Stomach (tissue), 9 donors: Measurements from ENCODE around the gene SLC27A1. TPM values are rescaled to one million over a fixed set of nuclear protein-coding genes. Genes with fewer than 3 reads are reported as not detected.
"Not testable (repeated sequence)": the region's sequence is repeated elsewhere in the genome, so short reads cannot be mapped to it uniquely, and the experiment has no call there.

Source experiments
- DNase-seq, 2 donors: peaks; one replicate each; pipeline versions ENCODE4 v3.0.0 to v3.0.0-alpha.2; 2013 to 2019
- H3K27ac ChIP-seq, 5 donors: fragments of 200-600 bp in 4 of 5; sonication (generic) in 4 of 5; one replicate each; pipeline ENCODE4 v1.5.1; 2013 to 2019; ENCODE audit warnings: mild to moderate bottlenecking in 1 of 5, moderate library complexity in 1 of 5
- H3K27me3 ChIP-seq, 3 donors: fragments of 200-600 bp; sonication (generic); one replicate each; pipeline ENCODE4 v1.5.1; 2017 to 2019; ENCODE audit warnings: mixed run types in 1 of 3
- H3K36me3 ChIP-seq, 4 donors: fragments of 200-600 bp; sonication (generic); 1 replicate in 3 of 4; 2 replicates in 1 of 4; pipeline ENCODE4 v1.5.1; 2016 to 2019
- H3K4me1 ChIP-seq, 4 donors: fragments of 200-600 bp; sonication (generic); one replicate each; pipeline ENCODE4 v1.5.1; 2016 to 2019
- H3K4me3 ChIP-seq, 4 donors: fragments of 200-600 bp; sonication (generic) in 3 of 4; one replicate each; pipeline ENCODE4 v1.5.1; 2016 to 2019; ENCODE audit warnings: mild to moderate bottlenecking in 1 of 4
- H3K9me3 ChIP-seq, 4 donors: fragments of 200-600 bp; sonication (generic); one replicate each; pipeline ENCODE4 v1.5.1; 2016 to 2019
- CTCF ChIP-seq, 7 experiments: fragments of 450-650 bp in 4 of 7; fragments of 200-600 bp in 3 of 7; sonication (generic) in 3 of 7; IDR thresholded peaks; one replicate each; pipeline ENCODE4 v1.5.1; 2016 to 2019; ENCODE audit warnings: antibody characterized with exemption in 7 of 7, control low read depth in 2 of 7, mild to moderate bottlenecking in 1 of 7
- EP300 ChIP-seq: sonication (generic); formaldehyde crosslinking; IDR thresholded peaks from one replicate; pipeline ENCODE4 v1.6.1; 2017; ENCODE audit warnings: antibody characterized with exemption
- POLR2A ChIP-seq, 4 donors: fragments of 450-650 bp; IDR thresholded peaks; one replicate each; pipeline ENCODE4 v1.6.1; 2016; ENCODE audit warnings: antibody characterized with exemption in 4 of 4, control low read depth in 2 of 4, mild to moderate bottlenecking in 1 of 4, moderate library complexity in 1 of 4
- POLR2AphosphoS5 ChIP-seq, 3 donors: sonication (generic); formaldehyde crosslinking; IDR thresholded peaks; one replicate each; pipeline ENCODE4 v1.6.1; 2016; ENCODE audit warnings: antibody characterized with exemption in 3 of 3
- WGBS, 5 donors: extraction: QIAGEN DNeasy Blood & Tissue Kit in 3 of 5; methylation state at CpG; one replicate each; pipeline versions ENCODE4 v1.1.5 to v1.1.7; 2013 to 2018; 5-methylcytosine and 5-hydroxymethylcytosine counted together
- intact Hi-C: fragments of 100-400 bp; cut with DNase I; formaldehyde crosslinking; loops from one replicate; pipeline ENCODE4 v1.15.1; 2023; ENCODE audit warnings: low total_unique reads
- polyA plus RNA-seq, 3 donors: library from polyadenylated mRNA; stranded (reverse); fragments of 200-250 nt; gene quantifications; one replicate each; pipeline ENCODE4 v1.2.3, GENCODE V29; 2013
- total RNA-seq, 5 donors: library from RNA; depleted of rRNA; stranded (reverse); fragments of >200 nt; gene quantifications; one replicate each; pipeline versions ENCODE4 v1.1.0 to v1.2.3, GENCODE V29; 2014 to 2016
- donor health status: healthy with polysubstance abuse.
- donor health status: Bipolar disorder and iron deficiency.
- donor health status: healthy.

Gene SLC27A1
- total and polyA plus RNA-seq, 8 donors = 4.0 to 116 (median 12.1) TPM

- H3K4me1 ChIP-seq = peaks cover 3 to 6% (median 5%) of the 10 kb centered on the region in 4 donors
- no peaks in the 10 kb centered on the region for H3K36me3 ChIP-seq
- intact Hi-C loops = no loop called here
- TF ChIP-seq EP300 (no peak), POLR2A (IDR thresholded peaks at IDR 0.05) (no peak), POLR2AphosphoS5 (IDR thresholded peaks at IDR 0.05) (no peak), CTCF (IDR thresholded peaks at IDR 0.05) (no peak)
- H3K4me3 ChIP-seq = no peak overlapping the region
- H3K9me3 ChIP-seq = no peaks in the 10 kb centered on the region
- peaks cover 0 to under 1% (median 0%) of the 10 kb centered on the region in 3 donors for H3K27me3 ChIP-seq
- WGBS, 5 donors = 84 to 99% (median 93%) methylated on average over 4 of the region's 4 CpGs
- DNase-seq = no peak
- H3K27ac ChIP-seq = no peak overlapping the region
Observed at GRCh38 chr19:17544418-17544817, 74.1 kb downstream of the SLC27A1 start.

GRCh38 chr19:17548145-17548544 is 77.8 kb downstream of the SLC27A1 start:
- TF ChIP-seq POLR2AphosphoS5 (IDR thresholded peaks at IDR 0.05) (no peak), POLR2A (IDR thresholded peaks at IDR 0.05) (no peak), EP300 (no peak), CTCF (IDR thresholded peaks at IDR 0.05) (no peak)
- 73 to 84% (median 74%) methylated on average over 6 of the region's 6 CpGs for WGBS, 5 donors
- no peaks in the 10 kb centered on the region for H3K27me3 ChIP-seq
- intact Hi-C loops = no loop called here
- H3K27ac ChIP-seq = no peak overlapping the region
- H3K4me1 ChIP-seq = no peaks in the 10 kb centered on the region
- no peaks in the 10 kb centered on the region for H3K9me3 ChIP-seq
- H3K4me3 ChIP-seq = no peak overlapping the region
- no peak for DNase-seq
- H3K36me3 ChIP-seq = no peaks in the 10 kb centered on the region

- no peak for DNase-seq
- Histone ChIP-seq H3K4me3 (no peak overlapping the region), H3K27me3 (no peaks in the 10 kb centered on the region), H3K9me3 (no peaks in the 10 kb centered on the region), H3K27ac (no peak overlapping the region), H3K4me1 (peaks cover 0 to 9% (median 0%) of the 10 kb centered on the region in 4 donors), H3K36me3 (no peaks in the 10 kb centered on the region)
- 63 to 83% (median 75%) methylated on average over 5 of the region's 5 CpGs for WGBS, 5 donors
- TF ChIP-seq EP300 = no peak
- no peak for TF ChIP-seq POLR2AphosphoS5 (IDR thresholded peaks at IDR 0.05)
- no peak for TF ChIP-seq POLR2A (IDR thresholded peaks at IDR 0.05)
- TF ChIP-seq CTCF (IDR thresholded peaks at IDR 0.05) = no peak
- intact Hi-C loops = no loop called here
Observed at GRCh38 chr19:17549085-17549740, 78.9 kb downstream of the SLC27A1 start.

GRCh38 chr19:17550076-17550667 is 79.8 kb downstream of the SLC27A1 start:
- 89 to 98% (median 94%) methylated on average over 4 of the region's 4 CpGs for WGBS, 5 donors
- no peak overlapping the region for H3K4me3 ChIP-seq

GRCh38 chr19:17552735-17553134 is 82.4 kb downstream of the SLC27A1 start:
- intact Hi-C loops, DNase-seq, H3K4me3 ChIP-seq, H3K27me3 ChIP-seq, H3K36me3 ChIP-seq, H3K9me3 ChIP-seq: not testable (repeated sequence)
- peak overlapping the region in 1 of 5 donors; percentile 54 for H3K27ac ChIP-seq
- WGBS, 5 donors = 93 to 98% (median 95%) methylated on average over 4 of the region's 4 CpGs
- H3K4me1 ChIP-seq = peaks cover 15 to 32% (median 22%) of the 10 kb centered on the region in 4 donors

More at GRCh38 chr19:17550076-17550667, 79.8 kb downstream of the SLC27A1 start:
- no peak for TF ChIP-seq POLR2AphosphoS5 (IDR thresholded peaks at IDR 0.05)
- TF ChIP-seq POLR2A (IDR thresholded peaks at IDR 0.05) = no peak
- no peak for TF ChIP-seq EP300
- no peak for TF ChIP-seq CTCF (IDR thresholded peaks at IDR 0.05)
- no peak overlapping the region for H3K27ac ChIP-seq
- peaks cover 3 to 14% (median 5%) of the 10 kb centered on the region in 4 donors for H3K4me1 ChIP-seq
- intact Hi-C loops = no loop called here
- no peak for DNase-seq
- no peaks in the 10 kb centered on the region for H3K36me3 ChIP-seq
- H3K9me3 ChIP-seq = no peaks in the 10 kb centered on the region
- no peaks in the 10 kb centered on the region for H3K27me3 ChIP-seq
